Measurements from ENCODE around the gene TMBIM6. TPM values are rescaled to one million over a fixed set of nuclear protein-coding genes. Genes with fewer than 3 reads are reported as not detected.
A peak's percentile ranks its signal among the peaks of the same experiment; 100 is the strongest.

TMBIM6 gene
- total and polyA plus RNA-seq, 2 donors from 2014 or later: 644 to 724 TPM

GRCh38 chr12:49761677-49762467 is 20.5 kb downstream of the TMBIM6 start:
- intact Hi-C loops (cut with DNase I): no loop called here
- no peaks in the 10 kb centered on the region for H3K4me1 ChIP-seq (ENCODE audit: control insufficient read depth in 2 of 3, insufficient read depth in 2 of 3, low read depth in 1 of 3, low read length in 3 of 3)
- H3K27ac ChIP-seq (ENCODE audit: low read depth in 2 of 2, low read length in 2 of 2): no peak overlapping the region
- no peaks in the 10 kb centered on the region for H3K27me3 ChIP-seq (ENCODE audit: control insufficient read depth, insufficient read depth, low read length)
- H3K36me3 ChIP-seq (ENCODE audit: control insufficient read depth in 2 of 3, insufficient read depth in 3 of 3, low read length in 3 of 3): peaks cover 17 to 64% (median 61%) of the 10 kb centered on the region in 3 donors
- DNase-seq (no peak), FAIRE-seq (no peak)
- TF ChIP-seq CTCF (IDR thresholded peaks at IDR 0.05; ENCODE audit: borderline replicate concordance, extremely low read depth, insufficient read depth): no peak
- H3K9ac ChIP-seq (ENCODE audit: low read length in 3 of 3): no peak overlapping the region
- H3K9me3 ChIP-seq (ENCODE audit: control insufficient read depth in 2 of 3, insufficient read depth in 1 of 3, low read length in 3 of 3): no peaks in the 10 kb centered on the region
- no peak overlapping the region for H3K4me3 ChIP-seq (ENCODE audit: low read length in 3 of 3)

- Histone ChIP-seq H3K27me3 (ENCODE audit: control insufficient read depth, insufficient read depth, low read length) (no peaks in the 10 kb centered on the region), H3K27ac (ENCODE audit: low read depth in 2 of 2, low read length in 2 of 2) (no peak overlapping the region), H3K4me1 (ENCODE audit: control insufficient read depth in 2 of 3, insufficient read depth in 2 of 3, low read depth in 1 of 3, low read length in 3 of 3) (no peaks in the 10 kb centered on the region), H3K9ac (ENCODE audit: low read length in 3 of 3) (no peak overlapping the region), H3K9me3 (ENCODE audit: control insufficient read depth in 2 of 3, insufficient read depth in 1 of 3, low read length in 3 of 3) (no peaks in the 10 kb centered on the region), H3K4me3 (ENCODE audit: low read length in 3 of 3) (no peak overlapping the region), H3K36me3 (ENCODE audit: control insufficient read depth in 2 of 3, insufficient read depth in 3 of 3, low read length in 3 of 3) (peaks cover 17 to 59% (median 56%) of the 10 kb centered on the region in 3 donors)
- DNase-seq (no peak), FAIRE-seq (no peak)
- no peak for TF ChIP-seq CTCF (IDR thresholded peaks at IDR 0.05; ENCODE audit: borderline replicate concordance, extremely low read depth, insufficient read depth)
- intact Hi-C loops (cut with DNase I): no loop called here
Measured at GRCh38 chr12:49762468-49762847, 21.1 kb downstream of the TMBIM6 start.

- DNase-seq: peak; percentile 67 to 81 (median 67)
- intact Hi-C loops (cut with DNase I): no loop called here
- no peak for FAIRE-seq
- H3K27ac ChIP-seq (ENCODE audit: low read depth in 2 of 2, low read length in 2 of 2): no peak overlapping the region
- TF ChIP-seq CTCF (IDR thresholded peaks at IDR 0.05; ENCODE audit: borderline replicate concordance, extremely low read depth, insufficient read depth): peak; percentile 52
- no peaks in the 10 kb centered on the region for H3K9me3 ChIP-seq (ENCODE audit: control insufficient read depth in 2 of 3, insufficient read depth in 1 of 3, low read length in 3 of 3)
- H3K9ac ChIP-seq (ENCODE audit: low read length in 3 of 3): no peak overlapping the region
- no peaks in the 10 kb centered on the region for H3K4me1 ChIP-seq (ENCODE audit: control insufficient read depth in 2 of 3, insufficient read depth in 2 of 3, low read depth in 1 of 3, low read length in 3 of 3)
- H3K36me3 ChIP-seq (ENCODE audit: control insufficient read depth in 2 of 3, insufficient read depth in 3 of 3, low read length in 3 of 3): peaks cover 17 to 52% (median 51%) of the 10 kb centered on the region in 3 donors
- no peaks in the 10 kb centered on the region for H3K27me3 ChIP-seq (ENCODE audit: control insufficient read depth, insufficient read depth, low read length)
- H3K4me3 ChIP-seq (ENCODE audit: low read length in 3 of 3): no peak overlapping the region
Measured at GRCh38 chr12:49763006-49763591, 21.7 kb downstream of the TMBIM6 start.
